Activated naive CD4-positive, alpha-beta T cell treated with anti-CD3 and anti-CD28 coated beads, Interleukin-2, amount 50 U/mL, for 24 hours (primary cell): Measurements from ENCODE around the gene GAS1.
A peak's percentile ranks its signal among the peaks of the same experiment; 100 is the strongest.

Experiments used
- H3K27ac Mint-ChIP-seq: one replicate; pipeline ENCODE4 v1.8.0; 2021; ENCODE audit warnings: mild to moderate bottlenecking, mixed read lengths
- H3K27me3 Mint-ChIP-seq: one replicate; pipeline ENCODE4 v1.8.0; 2021; ENCODE audit warnings: mixed read lengths
- H3K36me3 Mint-ChIP-seq: one replicate; pipeline ENCODE4 v1.8.0; 2021; ENCODE audit warnings: mixed read lengths
- H3K4me1 Mint-ChIP-seq: one replicate; pipeline ENCODE4 v1.8.0; 2021; ENCODE audit warnings: mixed read lengths
- H3K4me3 Mint-ChIP-seq: one replicate; pipeline ENCODE4 v1.8.0; 2021; ENCODE audit warnings: mild to moderate bottlenecking, mixed read lengths
- H3K9me3 Mint-ChIP-seq: one replicate; pipeline ENCODE4 v1.8.0; 2021; ENCODE audit warnings: mixed read lengths

The GAS1 gene

DNA sequence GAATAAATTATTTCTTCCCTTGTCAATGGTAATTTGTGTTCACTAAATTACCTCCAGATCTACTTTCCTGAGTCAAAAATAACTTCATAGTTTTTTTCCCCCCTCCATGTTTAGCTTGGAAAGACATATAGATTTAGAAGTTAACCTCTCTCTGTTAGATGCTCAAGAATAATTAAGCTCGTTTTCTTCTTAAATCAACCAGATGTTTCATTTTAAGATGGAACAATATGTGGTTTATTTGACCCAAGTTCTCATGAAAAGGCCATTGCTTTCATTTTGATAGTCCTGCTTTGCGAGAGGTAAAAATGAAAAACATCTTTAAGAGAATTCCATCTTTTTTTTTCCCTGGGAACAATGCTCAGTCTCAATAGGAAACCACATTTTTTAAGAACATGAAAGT is 27.7 kb upstream of the GAS1 start:
- Mint-ChIP-seq H3K4me1 (no peaks in the 10 kb centered on the region), H3K36me3 (no peaks in the 10 kb centered on the region), H3K4me3 (no peak overlapping the region), H3K27me3 (peaks cover 20% of the 10 kb centered on the region), H3K27ac (no peak overlapping the region), H3K9me3 (no peaks in the 10 kb centered on the region)

- peaks cover 23% of the 10 kb centered on the region for H3K27me3 Mint-ChIP-seq
- no peak overlapping the region for H3K4me3 Mint-ChIP-seq
- H3K27ac Mint-ChIP-seq: no peak overlapping the region
- H3K4me1 Mint-ChIP-seq: no peaks in the 10 kb centered on the region
- no peaks in the 10 kb centered on the region for H3K9me3 Mint-ChIP-seq
- H3K36me3 Mint-ChIP-seq: no peaks in the 10 kb centered on the region
Observed at GRCh38 chr9:86974421-86974820, 27.1 kb upstream of the GAS1 start.

- H3K4me1 Mint-ChIP-seq: no peaks in the 10 kb centered on the region
Observed at GRCh38 chr9:86971742-86972141, 24.4 kb upstream of the GAS1 start.

DNA sequence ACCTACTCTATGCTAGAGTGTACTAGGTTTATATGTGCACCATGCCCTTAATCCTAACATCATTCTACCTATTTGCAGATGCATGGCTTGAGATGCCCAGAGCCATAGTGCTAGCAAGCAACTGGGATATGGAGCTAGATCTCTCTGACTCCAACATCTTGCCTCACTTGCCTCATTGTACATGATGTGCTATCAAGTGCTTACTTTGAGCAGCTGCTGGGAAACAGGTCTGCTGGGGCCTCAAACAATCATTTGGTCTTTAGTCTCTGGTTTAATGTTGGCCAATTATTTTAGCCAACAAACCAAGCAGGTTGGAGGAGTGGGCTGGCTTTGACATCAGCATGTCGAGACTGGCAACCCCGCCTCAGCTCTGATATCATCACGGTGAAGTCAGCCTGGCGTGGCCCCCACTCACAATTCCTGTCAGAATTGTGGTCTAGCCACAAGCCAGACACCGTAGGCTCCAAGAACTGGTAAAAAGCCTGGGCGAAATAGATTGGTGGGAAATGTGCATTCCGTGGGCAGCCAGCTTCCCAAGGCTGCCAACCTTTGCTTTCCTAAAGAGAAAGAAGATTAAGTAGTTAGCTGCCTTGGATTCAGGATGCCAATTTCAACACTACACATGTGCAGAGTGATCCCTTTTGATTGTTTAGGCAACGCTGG is 21.1 kb upstream of the GAS1 start:
- Mint-ChIP-seq H3K9me3 (no peaks in the 10 kb centered on the region), H3K4me3 (no peak overlapping the region), H3K27me3 (peaks cover 14% of the 10 kb centered on the region), H3K4me1 (no peaks in the 10 kb centered on the region), H3K36me3 (no peaks in the 10 kb centered on the region), H3K27ac (no peak overlapping the region)

More at GRCh38 chr9:86971742-86972141, 24.4 kb upstream of the GAS1 start:
- no peak overlapping the region for H3K27ac Mint-ChIP-seq
- no peaks in the 10 kb centered on the region for H3K36me3 Mint-ChIP-seq
- peaks cover 23% of the 10 kb centered on the region for H3K27me3 Mint-ChIP-seq
- no peaks in the 10 kb centered on the region for H3K9me3 Mint-ChIP-seq
- H3K4me3 Mint-ChIP-seq: no peak overlapping the region

- Mint-ChIP-seq H3K36me3 (no peaks in the 10 kb centered on the region), H3K27me3 (peaks cover 11% of the 10 kb centered on the region), H3K27ac (no peak overlapping the region), H3K4me3 (no peak overlapping the region), H3K4me1 (no peaks in the 10 kb centered on the region), H3K9me3 (no peaks in the 10 kb centered on the region)
Observed at GRCh38 chr9:86966852-86967511, 19.7 kb upstream of the GAS1 start.

DNA sequence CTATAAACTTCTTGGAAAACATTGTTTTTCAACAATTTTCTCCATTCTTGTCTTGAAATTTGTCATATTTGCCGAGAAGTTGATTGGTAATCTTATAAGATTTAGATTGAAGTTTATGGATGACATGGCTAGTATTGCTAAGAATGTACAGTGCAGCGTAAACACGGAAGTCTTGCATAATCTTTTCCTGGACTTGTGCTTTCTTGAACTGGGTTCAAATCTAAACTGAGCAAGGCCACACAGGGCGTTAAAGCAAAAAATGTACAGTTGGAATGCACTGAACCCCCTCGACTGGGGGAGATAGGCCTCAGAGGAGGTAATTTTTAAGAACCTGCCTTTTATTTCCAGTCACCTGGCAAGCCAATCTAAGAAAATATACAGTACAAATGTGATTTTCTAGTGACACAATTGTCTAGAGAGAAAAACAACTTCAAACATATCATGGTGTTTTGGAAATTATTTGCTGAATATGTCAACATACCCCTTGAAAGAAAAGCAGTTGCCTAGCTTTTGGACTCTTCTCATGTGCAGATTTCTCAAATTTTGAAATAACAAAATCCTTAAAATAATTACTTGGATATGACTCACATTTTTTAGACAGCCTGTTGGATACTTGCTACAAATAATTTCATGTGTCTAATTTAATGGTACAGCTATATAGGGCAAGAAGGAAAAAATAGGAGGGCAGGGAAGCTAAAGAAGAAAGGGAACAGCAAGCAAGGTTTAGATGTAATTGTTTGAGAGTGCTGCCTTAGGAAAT is 18.5 kb upstream of the GAS1 start:
- H3K27ac Mint-ChIP-seq: no peak overlapping the region
- H3K4me3 Mint-ChIP-seq: no peak overlapping the region
- H3K4me1 Mint-ChIP-seq: no peaks in the 10 kb centered on the region
- no peaks in the 10 kb centered on the region for H3K9me3 Mint-ChIP-seq
- H3K27me3 Mint-ChIP-seq: peaks cover 14% of the 10 kb centered on the region
- no peaks in the 10 kb centered on the region for H3K36me3 Mint-ChIP-seq

DNA sequence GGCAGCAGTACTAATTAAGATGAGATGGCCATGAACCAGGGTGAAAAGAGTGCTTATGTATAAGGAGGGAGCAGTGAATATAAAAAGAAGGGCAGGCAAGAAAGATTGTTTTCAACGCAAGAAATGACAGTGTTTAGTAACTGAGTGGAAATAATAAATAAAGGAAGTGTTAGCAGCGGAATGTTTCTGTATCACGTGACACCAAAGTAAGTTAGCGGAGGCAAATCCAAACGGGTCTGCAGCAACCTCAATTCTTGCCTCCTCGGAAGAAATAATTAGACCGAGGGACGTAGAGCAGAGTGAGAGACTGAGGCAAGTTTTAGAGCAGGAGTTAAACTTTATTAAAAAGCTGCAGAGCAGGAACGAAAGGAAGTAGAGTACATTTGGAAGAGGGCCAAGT is 15.4 kb upstream of the GAS1 start:
- Mint-ChIP-seq H3K4me1 (no peaks in the 10 kb centered on the region), H3K36me3 (no peaks in the 10 kb centered on the region), H3K27me3 (peaks cover 21% of the 10 kb centered on the region)

DNA sequence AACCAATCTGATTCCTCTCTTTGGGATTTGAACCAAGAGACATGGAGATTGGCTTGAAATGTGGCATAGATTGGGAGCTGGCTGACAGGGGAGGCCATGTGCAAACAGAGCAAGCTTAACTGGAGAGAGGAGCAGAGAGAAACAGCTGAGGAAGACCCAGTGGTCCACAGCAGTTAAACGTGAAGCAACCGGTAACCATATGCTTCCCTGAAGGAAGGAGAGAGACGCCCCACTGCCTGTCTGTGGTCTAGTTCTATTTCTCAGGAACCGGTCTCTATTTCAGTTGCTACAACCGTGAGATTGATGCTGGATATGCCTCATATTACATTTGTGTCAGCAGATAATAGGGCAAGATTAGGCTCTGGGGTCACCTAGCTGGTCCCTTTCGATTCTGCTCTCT is 13.6 kb upstream of the GAS1 start:
- Mint-ChIP-seq H3K9me3 (no peaks in the 10 kb centered on the region), H3K27ac (no peak overlapping the region), H3K4me1 (no peaks in the 10 kb centered on the region), H3K27me3 (peaks cover 20% of the 10 kb centered on the region), H3K4me3 (no peak overlapping the region), H3K36me3 (no peaks in the 10 kb centered on the region)

More for the DNA sequence above, 15.4 kb upstream of the GAS1 start:
- H3K27ac Mint-ChIP-seq: no peak overlapping the region
- H3K4me3 Mint-ChIP-seq: no peak overlapping the region
- no peaks in the 10 kb centered on the region for H3K9me3 Mint-ChIP-seq

- Mint-ChIP-seq H3K9me3 (no peaks in the 10 kb centered on the region), H3K27ac (no peak overlapping the region), H3K4me1 (no peaks in the 10 kb centered on the region), H3K36me3 (no peaks in the 10 kb centered on the region), H3K4me3 (no peak overlapping the region), H3K27me3 (peaks cover 25% of the 10 kb centered on the region)
Observed at GRCh38 chr9:86958203-86958602, 10.9 kb upstream of the GAS1 start.

DNA sequence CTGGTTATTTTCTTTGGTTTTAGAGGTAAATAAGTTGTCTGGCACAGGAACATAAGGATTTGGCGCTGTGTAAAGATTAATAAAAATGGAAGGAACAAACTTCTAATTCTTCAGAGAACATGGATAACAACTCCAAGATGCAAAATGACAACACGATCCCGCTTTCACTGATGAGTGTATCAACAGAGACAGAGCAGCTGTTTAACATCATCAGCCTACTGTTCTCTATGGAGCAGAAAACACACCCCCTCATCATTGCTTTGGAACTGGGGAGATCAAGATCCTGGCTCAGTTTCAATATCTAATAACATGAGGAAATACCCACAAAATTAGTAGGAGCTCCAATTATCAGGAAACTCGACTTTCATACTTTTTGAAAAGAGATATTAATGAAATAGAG is 8.3 kb upstream of the GAS1 start:
- no peaks in the 10 kb centered on the region for H3K9me3 Mint-ChIP-seq
- H3K27me3 Mint-ChIP-seq: peaks cover 18% of the 10 kb centered on the region
- no peak overlapping the region for H3K27ac Mint-ChIP-seq
- no peaks in the 10 kb centered on the region for H3K36me3 Mint-ChIP-seq
- H3K4me1 Mint-ChIP-seq: no peaks in the 10 kb centered on the region
- no peak overlapping the region for H3K4me3 Mint-ChIP-seq

DNA sequence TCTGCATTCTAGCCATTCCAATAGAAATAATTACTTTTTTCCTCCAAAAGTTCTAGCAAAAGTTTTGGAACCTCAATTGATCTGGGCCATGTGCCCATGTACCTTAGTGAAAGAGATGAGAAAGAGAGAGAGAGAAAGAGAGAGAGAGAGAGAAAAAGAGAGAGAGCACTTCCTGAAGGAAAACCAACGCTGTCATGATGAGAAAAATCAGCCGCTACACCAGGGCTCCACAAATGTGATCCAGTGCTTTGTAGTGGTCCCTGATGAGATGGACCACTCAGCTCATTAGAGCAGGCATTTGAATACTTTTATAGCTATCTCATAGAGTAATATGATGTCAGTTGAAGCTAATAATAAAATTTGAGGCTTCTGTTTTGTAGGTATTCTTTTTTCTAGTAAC is 7.7 kb upstream of the GAS1 start:
- peaks cover under 1% of the 10 kb centered on the region for H3K4me1 Mint-ChIP-seq
- H3K27ac Mint-ChIP-seq: no peak overlapping the region
- peaks cover 15% of the 10 kb centered on the region for H3K27me3 Mint-ChIP-seq
- no peaks in the 10 kb centered on the region for H3K9me3 Mint-ChIP-seq
- H3K4me3 Mint-ChIP-seq: no peak overlapping the region
- H3K36me3 Mint-ChIP-seq: peaks cover 2% of the 10 kb centered on the region

DNA sequence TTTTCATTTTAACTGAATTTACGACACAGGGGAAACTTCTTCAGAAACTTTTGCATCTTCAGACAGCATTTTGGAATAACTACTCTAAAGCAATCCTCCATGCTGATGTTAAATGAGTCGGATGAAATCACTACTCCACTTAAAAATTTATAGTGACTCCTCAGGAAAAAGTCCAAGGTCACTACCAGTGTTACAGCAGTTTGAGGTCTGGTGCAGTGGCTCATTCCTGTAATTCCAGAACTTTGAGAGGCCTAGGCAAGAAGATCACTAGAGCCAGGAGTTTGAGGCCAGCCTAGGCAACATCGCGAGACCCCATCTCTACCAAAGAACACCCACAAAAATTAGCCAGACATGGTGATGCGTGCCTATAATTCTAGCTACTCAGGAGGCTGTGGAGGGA is 5.9 kb upstream of the GAS1 start:
- Mint-ChIP-seq H3K4me3 (no peak overlapping the region), H3K4me1 (peaks cover 17% of the 10 kb centered on the region), H3K9me3 (no peaks in the 10 kb centered on the region), H3K27ac (no peak overlapping the region), H3K36me3 (peaks cover 2% of the 10 kb centered on the region), H3K27me3 (peaks cover 9% of the 10 kb centered on the region)

GRCh38 chr9:86948074-86948929 is 996 bp upstream of the GAS1 start:
- no peak overlapping the region for H3K27ac Mint-ChIP-seq

GRCh38 chr9:86946201-86947145 is 833 bp downstream of the GAS1 start:
- Mint-ChIP-seq H3K4me1 (peaks cover 24% of the 10 kb centered on the region), H3K9me3 (no peaks in the 10 kb centered on the region), H3K36me3 (peaks cover 2% of the 10 kb centered on the region), H3K27me3 (peaks cover 27% of the 10 kb centered on the region), H3K27ac (no peak overlapping the region), H3K4me3 (peak overlapping the region; percentile 82)

More at GRCh38 chr9:86948074-86948929, 996 bp upstream of the GAS1 start:
- Mint-ChIP-seq H3K27me3 (peaks cover 17% of the 10 kb centered on the region), H3K4me1 (peaks cover 24% of the 10 kb centered on the region), H3K4me3 (peak overlapping the region; percentile 88), H3K9me3 (no peaks in the 10 kb centered on the region), H3K36me3 (peaks cover 2% of the 10 kb centered on the region)
